Activated T-helper 1 cell treated with anti-CD3 and anti-CD28 coated beads, Interleukin-2, amount 50 U/mL, for 16 hours (primary cell): Measurements from ENCODE around the gene INCA1.

ENCODE experiments used
- DNase-seq, 2 donors: peaks; one replicate each; pipeline ENCODE4 v3.0.0-alpha.2; 2020; ENCODE audit warnings: low read depth in 1 of 2, low spot score in 1 of 2

The INCA1 gene

DNA sequence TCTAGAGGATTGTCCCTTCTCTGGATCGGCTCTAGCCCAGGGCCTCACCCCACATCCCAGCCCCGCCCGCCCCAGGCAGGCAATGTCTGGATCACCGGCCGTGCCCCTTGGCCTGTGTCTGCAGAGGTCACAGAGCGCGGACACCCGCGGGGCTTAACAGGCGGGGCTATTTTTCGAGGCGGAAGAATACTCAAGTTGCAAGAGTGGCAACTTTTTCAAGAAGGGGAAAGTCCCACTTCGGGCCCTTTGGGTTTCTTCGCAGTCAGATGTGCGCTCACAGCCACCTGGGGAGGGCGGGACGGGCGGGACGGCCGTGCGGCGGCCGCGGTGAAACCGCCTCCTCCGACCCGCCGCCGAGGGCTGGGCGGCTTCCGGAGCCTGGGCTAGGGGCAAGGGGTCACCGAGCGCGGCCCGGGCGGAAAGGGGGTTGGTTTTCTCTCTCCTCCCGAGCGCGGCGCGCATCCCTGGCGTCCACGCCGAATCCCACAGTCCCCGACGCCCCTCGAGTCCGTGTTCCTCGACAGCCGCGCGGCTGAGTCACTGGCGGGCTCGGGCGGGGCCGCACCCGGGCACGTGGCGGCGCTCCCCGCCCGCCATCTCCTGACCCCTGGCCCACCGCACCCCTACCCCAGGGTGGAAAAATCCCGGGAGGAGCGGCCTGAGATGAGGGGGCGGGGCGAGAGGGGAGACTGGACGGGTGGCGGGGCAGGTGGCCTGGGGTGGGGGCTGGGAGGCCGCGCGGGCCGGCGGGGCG lies 47.8 kb downstream of the INCA1 start:
- peak; percentile 31 to 63 for DNase-seq

DNA sequence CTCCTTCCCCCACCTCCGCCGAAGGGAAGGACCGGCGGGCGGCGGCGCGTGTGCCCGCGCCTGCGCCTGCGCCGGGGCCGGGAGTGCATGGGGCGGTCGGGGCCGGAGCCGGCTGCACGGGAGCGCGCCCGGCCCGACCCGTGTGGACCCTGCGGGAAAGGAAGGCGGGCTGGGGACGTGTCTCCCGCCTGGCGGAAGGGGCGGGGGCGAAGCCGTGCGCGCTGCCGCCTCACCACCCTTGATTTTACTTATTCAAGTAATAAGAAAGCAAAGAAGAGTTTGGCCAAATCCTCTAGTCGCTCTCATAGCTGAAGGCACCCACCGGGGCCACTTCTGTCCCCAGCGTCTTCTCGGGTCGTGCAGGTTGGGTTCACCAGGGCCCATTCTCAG lies 48.4 kb downstream of the INCA1 start:
- DNase-seq: peak; percentile 31 to 62

DNA sequence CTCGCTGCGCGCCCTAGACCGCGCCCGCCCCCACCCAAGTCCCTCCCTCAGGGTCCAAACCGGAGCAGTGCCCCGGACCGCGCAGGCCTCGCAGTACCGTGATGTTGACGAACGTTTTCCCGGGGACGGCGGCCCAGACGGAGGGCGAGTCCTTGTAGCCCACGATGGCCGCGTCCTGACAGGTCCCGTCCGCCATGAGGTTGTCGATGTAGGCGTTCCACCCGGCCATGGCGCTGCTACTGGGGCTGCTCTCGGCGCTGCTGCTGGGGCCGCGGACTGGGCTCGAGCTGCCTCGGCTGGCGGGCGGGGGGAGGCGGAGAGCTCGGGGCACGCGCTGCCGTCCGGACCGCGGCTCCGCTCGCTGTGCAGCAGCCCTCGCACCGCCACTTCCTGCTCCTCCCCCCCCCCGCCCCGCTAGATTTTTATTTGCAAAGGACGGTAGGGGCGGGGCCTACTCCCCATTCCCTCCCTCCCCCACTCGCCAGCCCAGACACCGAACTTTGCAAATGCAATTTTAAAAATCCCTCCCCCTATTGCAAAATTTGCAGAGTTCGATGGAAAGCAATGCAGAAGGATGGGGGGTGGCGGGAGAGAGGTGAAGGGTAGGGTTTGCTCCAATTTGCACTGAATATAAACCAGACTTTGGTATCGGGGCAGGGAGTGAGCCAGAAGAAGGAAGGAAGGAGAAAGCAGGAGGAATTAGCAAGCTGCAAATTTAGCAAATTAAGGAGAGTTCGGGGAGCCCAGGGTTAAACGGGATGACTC lies 49.0 kb downstream of the INCA1 start, which contains the start of gene PFN1:
Gene PFN1, minus strand, starts transcription at position 365 of the 765 bp plus-strand sequence. Its CDS starts 136 bp downstream, at position 229.
- peak; percentile 78 to 80 for DNase-seq

DNA sequence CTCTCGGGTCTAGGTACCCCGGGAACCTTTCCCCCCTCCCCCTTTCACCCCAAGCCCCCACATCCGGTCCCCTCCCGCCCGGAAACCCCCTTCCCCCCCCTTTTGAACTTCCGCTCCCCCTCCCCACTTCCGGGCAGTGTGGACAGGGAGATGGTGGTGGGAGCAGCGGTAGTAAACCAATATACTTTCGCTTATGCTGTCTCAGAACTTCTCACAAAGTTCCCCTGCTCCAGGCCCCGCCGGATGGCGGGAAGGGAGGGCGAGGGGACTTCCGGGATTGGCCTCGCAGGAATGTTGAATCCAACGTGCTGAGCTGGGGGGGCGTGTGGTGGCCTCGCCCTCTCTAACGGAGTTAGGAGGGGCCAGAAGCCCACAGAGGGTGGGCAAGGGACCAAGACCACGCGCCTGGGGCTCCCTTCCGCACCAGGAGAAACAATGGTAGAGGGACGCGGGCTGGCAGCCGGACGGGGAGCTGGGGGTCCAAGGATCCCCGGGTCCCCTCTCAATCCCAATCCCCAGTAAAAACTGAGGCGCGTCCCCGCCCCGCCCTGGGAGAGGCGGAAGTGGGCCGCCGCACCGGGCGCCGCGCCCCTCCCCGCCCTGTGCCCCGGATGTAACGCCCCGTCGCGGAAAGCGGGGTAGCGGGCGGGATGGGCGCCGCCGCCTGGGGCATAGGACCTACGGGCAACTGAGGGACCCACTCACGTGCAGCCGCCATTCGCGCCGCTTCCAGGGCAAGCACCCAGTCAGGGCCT lies 49.7 kb downstream of the INCA1 start:
- peak; percentile 41 to 54 for DNase-seq

DNA sequence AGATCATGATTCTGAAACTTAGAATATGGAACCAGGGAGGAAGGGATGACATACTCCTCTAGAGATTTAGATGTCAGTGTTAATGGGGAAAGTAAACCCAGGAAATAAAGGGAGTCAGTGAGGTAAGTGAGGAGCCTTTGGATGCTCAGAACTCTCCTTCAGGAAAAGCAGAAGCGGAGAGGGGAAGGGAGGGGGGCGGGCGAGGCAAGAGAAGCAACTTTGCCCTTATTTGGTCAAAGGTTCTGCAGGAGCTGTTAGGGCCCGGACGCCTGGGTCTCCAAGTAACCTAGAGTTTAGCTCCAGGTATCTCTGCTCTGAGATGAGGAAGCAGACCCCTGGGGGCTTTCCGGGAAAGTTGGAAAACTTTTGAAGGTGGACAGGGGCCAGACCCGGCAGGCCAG lies 50.3 kb downstream of the INCA1 start:
- DNase-seq: no peak

DNA sequence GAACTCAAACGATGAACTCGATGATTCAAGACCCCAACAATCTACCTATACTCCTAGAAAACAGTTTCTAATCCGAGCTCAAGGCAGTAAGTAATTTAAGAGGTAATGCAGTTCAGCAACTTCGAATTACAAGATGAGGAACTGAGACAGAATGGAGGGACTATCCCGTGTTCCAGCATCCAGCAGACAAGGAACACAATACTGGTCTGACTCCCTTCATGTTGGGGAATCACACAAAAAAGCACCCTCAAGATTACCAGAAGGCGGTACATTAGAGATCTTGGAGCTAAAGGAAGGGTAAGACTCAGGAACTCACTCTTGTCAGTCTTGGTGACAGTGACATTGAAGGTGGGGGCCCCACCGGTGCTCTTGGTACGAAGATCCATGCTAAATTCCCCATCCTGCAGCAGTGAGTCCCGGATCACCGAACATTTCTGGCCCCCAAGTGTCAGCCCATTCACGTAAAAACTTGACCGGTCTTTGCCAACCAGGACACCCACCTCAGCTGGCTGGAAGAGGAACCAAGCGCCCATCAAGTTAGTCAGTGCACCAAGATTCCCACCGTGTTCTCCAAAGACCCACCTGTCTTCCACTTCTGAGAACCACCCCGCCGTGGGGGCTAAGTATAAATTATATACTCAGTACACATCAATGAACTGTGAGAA lies 50.9 kb downstream of the INCA1 start:
- no peak for DNase-seq

DNA sequence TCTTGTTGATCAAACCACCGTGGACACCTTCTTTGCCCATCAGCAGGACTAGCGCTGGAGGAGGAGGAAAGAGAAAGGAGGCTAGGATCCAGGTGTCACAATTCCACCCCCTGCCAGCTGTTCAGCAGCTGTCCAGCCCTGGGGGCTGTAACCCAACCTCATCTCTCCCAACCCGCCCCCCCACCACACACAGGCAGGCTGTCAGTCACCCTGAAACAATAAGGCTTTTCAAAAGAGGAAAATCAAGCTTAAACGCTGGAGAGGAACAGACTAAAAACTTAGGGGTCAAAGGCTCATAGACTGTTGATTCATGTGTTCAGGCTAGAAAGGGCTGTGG lies 51.4 kb downstream of the INCA1 start:
- no peak for DNase-seq

DNA sequence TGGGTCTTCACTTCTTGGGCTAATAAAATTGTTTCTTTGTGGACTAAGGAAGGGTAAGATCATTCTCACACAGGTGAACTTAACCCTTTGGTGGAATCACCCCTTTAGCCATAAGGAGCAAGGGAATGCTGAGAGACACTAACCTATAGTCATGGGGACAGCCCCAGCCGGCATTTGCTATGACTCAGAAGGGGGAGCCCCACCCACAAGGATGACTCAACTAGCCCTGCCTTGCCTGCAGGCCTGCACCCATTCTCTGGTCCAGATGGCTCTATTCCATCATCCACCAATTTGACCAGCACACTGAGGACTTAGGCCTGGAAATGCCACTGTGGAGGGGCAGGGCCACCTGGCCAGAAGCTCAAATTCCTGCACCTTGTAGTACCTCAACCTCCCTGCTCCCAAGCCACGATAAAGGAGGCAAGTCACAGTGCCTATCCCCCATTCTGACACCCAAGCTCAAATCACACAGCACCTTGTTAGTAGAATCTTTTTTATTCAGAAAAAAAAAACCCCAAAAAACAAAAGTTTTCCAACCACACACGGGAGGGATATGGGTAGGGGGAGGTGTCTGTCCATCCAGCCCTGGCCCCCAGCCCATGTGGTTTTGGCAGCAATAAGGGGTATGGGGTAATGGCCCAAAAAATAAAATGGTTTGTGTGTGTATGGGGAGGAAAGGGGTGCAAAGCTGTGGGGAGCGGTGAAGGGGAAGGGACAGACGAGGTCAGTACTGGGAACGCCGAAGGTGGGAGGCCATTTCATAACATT lies 52.0 kb downstream of the INCA1 start:
- DNase-seq: peak; percentile 56 to 73

DNA sequence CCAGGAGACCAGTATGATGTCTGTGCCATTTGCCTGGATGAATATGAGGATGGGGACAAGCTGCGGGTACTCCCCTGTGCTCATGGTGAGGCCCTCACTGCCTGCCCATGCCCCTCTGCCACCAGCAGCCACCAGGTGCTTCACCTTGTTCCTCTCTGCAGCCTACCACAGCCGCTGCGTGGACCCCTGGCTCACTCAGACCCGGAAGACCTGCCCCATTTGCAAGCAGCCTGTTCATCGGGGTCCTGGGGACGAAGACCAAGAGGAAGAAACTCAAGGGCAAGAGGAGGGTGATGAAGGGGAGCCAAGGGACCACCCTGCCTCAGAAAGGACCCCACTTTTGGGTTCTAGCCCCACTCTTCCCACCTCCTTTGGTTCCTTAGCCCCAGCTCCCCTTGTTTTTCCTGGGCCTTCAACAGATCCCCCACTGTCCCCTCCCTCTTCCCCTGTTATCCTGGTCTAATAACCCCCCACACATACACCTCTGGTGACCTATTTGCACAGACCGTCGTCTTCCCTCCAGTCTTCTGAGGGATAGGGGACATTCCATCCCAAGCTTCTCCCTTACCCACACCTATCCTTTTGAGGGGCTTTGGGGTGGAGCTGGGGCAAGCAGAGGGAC lies 52.7 kb downstream of the INCA1 start:
- no peak for DNase-seq

DNA sequence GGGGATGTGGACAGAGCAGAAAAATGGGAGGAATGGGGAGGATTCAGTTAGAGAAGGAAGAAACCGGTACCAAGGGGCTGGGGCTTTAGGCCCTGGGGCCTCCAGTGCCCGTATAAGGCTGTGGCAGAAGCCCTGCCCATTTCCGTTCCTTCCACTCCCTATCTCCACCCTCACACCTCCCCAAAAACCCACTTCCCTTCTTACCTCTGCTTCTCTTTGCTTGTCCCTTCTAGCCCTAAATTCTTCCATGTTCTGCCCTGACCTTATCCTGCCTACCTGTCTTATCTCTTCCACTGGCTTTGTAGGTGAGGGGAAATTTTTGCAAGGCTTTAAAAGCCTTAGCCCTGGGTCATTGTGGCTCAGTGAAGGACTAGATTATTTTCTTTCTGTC lies 53.2 kb downstream of the INCA1 start:
- peak in 1 of 2 donors; percentile 26 for DNase-seq

DNA sequence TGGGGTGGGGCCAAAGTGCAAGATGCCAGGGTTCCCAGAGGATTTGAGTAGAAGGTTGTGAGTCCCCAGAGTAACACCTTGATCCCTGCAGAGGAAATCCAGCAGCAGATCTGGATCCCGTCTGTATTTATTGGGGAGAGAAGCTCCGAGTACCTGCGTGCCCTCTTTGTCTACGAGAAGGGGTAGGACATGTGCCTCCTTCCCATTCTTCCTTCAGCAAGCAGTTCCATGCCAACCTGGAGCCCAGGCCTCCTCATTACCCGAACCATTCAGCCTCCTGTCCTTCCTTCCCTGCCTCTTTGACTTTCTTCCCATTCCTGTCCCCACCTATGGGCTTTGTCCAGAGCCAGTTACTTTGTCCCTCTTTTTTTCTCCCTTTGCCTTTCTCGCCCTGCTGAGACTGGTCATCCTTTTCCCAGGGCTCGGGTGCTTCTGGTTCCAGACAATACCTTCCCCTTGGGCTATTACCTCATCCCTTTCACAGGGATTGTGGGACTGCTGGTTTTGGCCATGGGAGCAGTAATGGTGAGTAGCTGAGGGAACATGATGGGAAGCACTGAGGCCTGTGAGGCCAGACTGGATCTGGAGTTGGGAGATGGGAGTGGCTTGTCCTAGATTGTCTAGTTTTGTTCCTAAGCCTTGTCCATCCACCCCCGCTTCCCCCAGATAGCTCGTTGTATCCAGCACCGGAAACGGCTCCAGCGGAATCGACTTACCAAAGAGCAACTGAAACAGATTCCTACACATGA lies 54.4 kb downstream of the INCA1 start:
- no peak for DNase-seq

DNA sequence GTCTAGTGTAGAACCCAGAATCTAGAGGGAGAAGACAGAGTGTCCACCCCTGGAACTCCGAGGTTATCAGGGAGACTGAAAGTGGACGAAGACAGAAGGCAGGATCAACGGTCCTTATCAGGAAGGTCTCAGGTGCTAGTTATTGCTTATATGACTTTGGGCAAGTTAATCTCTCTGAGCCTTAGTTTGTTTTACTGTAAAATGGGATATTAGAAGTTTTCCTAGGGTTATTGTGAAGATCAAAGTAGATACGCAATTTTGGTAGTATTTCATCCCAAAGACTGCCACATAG lies 56.1 kb downstream of the INCA1 start:
- no peak for DNase-seq

DNA sequence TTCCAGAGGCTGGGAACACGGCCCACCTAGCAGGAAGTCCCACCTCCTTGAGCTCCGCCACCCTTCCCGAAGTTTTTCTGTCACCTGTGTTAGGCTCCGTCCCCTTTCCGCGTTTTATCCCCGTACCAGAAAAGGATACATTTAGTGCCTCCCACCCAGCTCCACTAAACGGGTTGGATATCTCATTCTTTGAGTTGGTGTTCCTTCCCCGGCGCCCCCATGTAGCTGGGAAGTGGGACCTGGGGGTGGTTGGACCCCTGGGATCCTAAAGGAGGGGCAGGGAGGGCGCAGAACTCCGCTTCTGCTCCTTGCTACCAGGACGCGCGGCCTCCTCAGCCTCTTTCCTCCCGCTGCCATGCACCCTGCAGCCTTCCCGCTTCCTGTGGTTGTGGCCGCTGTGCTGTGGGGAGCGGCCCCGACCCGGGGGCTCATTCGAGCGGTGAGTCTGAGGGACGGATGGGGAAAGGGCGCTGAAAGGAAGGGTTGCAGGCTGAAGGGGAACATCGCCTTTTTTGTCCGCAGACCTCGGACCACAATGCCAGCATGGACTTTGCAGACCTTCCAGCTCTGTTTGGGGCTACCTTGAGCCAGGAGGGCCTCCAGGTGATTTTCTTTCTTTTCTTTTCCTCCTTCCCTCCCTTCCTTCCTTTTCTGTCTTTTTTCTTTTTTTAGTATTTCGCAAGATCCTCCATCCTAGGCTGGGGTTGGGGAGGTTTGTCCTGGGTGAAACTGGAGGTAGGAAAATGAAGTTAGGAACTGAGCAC lies 56.6 kb downstream of the INCA1 start:
- DNase-seq: peak in 1 of 2 donors; percentile 18

DNA sequence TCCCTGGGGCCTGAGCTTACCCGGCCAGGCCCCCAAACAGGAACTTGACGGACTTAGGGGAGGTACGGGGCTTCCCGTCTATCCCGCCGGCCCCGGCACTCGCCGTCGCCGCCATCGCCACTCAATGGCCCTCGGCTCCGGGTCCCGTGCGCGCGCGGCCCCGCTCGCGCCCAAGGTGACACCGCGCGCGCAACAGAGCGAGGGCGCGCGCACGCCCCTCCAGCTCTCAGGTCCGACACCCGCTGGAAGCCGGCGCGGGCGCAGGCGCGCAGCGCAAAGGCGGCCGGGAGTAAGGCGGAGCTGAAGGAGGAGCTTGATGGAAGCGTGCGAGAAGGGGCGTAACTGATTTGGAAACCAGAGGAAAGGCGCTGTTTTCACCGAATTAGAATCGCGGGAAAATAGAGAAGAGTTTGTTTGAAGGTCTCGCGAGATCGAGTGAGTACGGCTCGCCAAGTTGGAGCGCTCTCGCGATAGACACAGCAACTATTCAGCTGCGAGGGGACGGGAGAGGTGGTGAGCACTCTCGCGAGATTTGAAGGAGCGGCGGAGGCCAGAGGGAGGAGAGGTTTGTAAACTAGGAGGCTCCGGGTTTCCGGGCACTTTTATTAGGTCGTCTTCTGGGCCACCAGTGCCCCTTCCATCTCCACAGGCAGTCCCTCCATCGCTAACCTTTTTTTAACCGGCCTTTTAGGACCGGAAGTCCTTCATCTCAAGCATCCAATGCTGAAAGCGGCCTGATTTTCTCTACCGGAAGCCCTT lies 57.3 kb downstream of the INCA1 start, which contains the start of the genes RNF167 and SLC25A11:
Gene RNF167, plus strand, starts transcription at position 473 of the 759 bp plus-strand sequence. CDS start 642 bp downstream, outside the sequence.
Gene SLC25A11, minus strand, starts transcription at position 251 of the 759 bp plus-strand sequence. Its CDS starts 136 bp downstream, at position 115.
- DNase-seq: peak; percentile 86 to 94

DNA sequence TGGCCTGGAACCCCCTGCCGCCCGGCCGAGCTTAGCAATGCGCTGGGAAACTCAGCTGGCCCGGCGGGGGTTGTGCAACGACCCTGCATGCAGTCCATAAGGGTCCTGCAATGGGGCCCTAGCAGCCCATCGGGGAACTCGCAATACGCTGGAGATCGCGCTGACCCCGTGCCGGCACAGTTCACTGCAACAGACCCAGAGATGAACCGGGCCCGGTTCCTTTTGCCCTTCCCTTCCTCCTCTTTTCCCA lies 57.9 kb downstream of the INCA1 start:
- no peak for DNase-seq

DNA sequence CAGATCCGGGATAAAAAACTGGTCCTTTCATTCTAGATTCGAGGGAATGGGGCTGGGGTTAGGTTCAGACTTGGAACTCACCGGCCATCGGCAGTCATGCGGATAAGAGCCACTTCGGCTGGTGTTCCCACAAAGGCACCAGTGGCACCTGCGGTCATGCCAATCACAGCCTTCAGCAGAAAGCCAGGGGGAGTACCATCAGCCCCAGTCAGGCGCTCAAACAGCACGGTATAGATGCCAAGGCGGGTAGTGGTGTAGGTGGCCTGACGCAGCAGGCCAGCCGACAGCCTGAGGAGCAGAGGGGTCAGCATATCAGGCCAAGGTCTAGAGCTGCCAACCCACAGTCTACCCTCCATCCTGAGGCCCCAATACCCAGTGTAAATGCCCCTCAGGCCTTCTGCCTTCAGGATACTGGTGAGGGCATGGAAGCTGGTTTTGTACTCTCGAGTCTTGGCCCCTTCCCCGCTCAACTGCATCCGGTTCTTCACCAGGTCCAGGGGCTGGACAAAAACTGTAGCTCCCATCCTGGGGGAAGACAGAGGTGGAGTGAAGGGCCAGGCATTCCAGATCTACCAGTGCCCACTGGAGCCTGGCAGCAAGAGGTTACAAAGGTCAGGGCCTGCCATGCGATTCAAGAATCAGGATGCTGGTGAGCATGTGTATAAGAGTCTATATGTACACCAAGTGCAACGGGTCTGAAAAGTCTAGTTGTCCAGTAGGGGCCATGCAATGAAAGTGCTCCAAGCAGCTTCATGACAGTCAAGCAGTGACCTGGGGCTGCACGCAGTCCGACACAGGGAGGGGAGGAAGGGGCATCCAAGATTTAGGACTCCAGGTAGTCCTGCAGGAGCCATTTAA lies 58.4 kb downstream of the INCA1 start:
- DNase-seq: no peak
